Skeletal muscle tissue (tissue), 4 donors: ENCODE measurements around the gene RBM47. TPM values are rescaled to one million over a fixed set of nuclear protein-coding genes. Genes with fewer than 3 reads are reported as not detected.

Source experiments
- H3K27ac ChIP-seq: one replicate; pipeline ENCODE4 v1.7.0; 2013; ENCODE audit warnings: mild to moderate bottlenecking, low read depth, low read length, inconsistent platforms
- H3K27me3 ChIP-seq, 3 donors: one replicate each; pipeline ENCODE4 v1.7.0; 2013; ENCODE audit warnings: low read length in 3 of 3; ENCODE audit not compliant: control insufficient read depth in 3 of 3, insufficient read depth in 3 of 3
- H3K36me3 ChIP-seq, 3 donors: one replicate each; pipeline ENCODE4 v1.7.0; 2013; ENCODE audit warnings: low read length in 3 of 3; ENCODE audit not compliant: control insufficient read depth in 3 of 3, insufficient read depth in 3 of 3
- H3K4me1 ChIP-seq, 3 donors: one replicate each; pipeline ENCODE4 v1.7.0; 2013; ENCODE audit warnings: low read length in 3 of 3, mild to moderate bottlenecking in 3 of 3; ENCODE audit not compliant: control insufficient read depth in 3 of 3, insufficient read depth in 3 of 3
- H3K4me3 ChIP-seq, 3 donors: one replicate each; pipeline ENCODE4 v1.7.0; 2013; ENCODE audit warnings: low read length in 3 of 3
- H3K9ac ChIP-seq, 3 donors: one replicate each; pipeline ENCODE4 v1.7.0; 2013; ENCODE audit warnings: low read length in 3 of 3, mild to moderate bottlenecking in 3 of 3, moderate library complexity in 2 of 3, low read depth in 1 of 3
- H3K9me3 ChIP-seq, 3 donors: one replicate each; pipeline ENCODE4 v1.7.0; 2013; ENCODE audit warnings: low read length in 3 of 3; ENCODE audit not compliant: control insufficient read depth in 3 of 3
- total RNA-seq: library from RNA; depleted of rRNA; stranded (reverse); fragments of >200 nt; gene quantifications from one replicate; pipeline ENCODE4 v1.2.3, GENCODE V29; 2014
- donor health status: Osteomylitis.

Gene RBM47
- total RNA-seq, 1 donor from 2014 or later: 2.6 TPM

DNA sequence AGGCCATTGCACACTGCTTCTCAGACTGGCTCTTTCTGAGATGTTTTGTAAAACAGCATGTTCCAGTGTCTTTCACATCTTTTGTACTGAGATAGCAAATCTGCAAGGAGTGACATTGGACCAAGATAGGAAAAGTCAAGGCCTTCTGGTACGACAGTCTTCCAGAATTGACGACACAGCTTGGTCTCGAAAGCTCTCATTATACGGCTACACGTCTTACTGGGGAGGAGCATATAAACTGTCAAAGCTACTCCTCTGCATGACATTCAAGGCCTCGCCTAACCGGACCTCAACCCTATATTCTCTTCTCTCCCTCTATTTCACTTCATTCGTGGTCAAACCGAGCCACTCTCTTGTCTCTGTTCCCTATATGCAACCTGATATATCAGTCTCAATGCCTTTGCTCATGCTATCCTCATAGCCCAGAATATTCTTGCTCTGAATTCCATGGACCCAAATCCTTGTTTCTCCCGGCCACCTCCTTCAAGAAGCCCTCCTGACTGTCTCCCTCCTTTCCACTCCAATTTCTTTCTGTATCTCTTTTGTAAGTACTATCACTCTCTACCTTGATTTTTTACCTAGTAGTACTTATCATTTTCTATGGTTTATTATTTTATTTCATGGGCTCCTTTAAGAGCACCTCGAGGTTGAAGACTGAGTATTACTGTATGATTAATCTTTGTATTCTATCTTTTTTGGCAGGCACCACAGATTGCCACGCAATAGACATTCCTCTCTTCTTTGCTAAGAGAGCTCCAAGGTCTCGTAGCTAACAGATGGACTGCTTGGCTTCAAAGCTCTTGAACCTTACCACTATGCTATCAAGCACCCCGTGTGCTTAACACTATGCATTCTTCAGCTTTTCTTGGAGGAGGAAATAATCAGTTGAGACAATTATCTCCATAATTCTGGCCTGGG is 35.1 kb downstream of the RBM47 start:
- no peak overlapping the region for H3K27ac ChIP-seq
- peaks cover 0 to 3% (median 0%) of the 10 kb centered on the region in 3 donors for H3K27me3 ChIP-seq
- no peaks in the 10 kb centered on the region for H3K9me3 ChIP-seq
- no peaks in the 10 kb centered on the region for H3K36me3 ChIP-seq
- no peak overlapping the region for H3K4me3 ChIP-seq
- no peak overlapping the region for H3K9ac ChIP-seq
- no peaks in the 10 kb centered on the region for H3K4me1 ChIP-seq

DNA sequence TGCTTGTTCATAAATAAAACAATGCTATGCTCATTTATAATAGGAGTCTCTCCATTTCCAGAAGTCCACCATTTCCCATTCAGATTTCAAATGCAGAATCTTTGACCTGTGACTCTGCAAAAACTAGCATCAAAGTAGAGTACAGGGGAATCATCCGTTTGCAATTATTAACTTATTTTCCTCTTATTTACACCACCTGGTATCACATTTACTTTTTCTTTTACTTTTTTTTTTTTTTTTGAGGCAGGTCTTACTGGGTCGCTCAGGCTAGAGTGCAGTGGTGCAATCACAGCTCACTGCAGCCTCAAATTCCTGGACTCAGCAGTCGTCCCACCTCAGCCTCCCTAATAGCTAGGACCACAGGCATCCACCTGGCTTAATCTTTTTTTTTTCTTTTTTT is 37.6 kb downstream of the RBM47 start:
- no peak overlapping the region for H3K9ac ChIP-seq
- H3K4me3 ChIP-seq: no peak overlapping the region
- no peaks in the 10 kb centered on the region for H3K36me3 ChIP-seq
- no peaks in the 10 kb centered on the region for H3K4me1 ChIP-seq
- peaks cover 0 to 3% (median 0%) of the 10 kb centered on the region in 3 donors for H3K27me3 ChIP-seq
- H3K9me3 ChIP-seq: no peaks in the 10 kb centered on the region
- H3K27ac ChIP-seq: no peak overlapping the region

DNA sequence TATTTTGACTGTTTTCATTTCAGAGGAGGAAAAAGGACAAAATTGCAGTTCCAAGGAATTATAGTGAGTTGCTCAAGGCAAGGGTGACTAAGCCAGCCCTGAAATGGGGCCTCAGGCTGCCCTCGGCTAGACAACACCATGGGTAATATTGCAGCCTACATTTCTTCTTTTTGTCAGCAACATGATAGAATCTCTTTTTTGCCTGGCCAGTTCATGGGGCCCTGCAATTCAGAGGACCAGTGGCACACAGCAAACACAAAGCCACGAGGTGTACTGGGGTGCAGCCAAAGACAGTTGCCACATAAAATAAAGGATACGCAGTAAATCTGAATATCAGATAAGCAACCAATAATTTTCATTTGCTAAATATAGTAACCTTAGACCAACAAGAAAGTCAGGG is 41.8 kb downstream of the RBM47 start:
- H3K36me3 ChIP-seq: no peaks in the 10 kb centered on the region
- no peaks in the 10 kb centered on the region for H3K4me1 ChIP-seq
- H3K9me3 ChIP-seq: no peaks in the 10 kb centered on the region
- no peak overlapping the region for H3K4me3 ChIP-seq
- peak overlapping the region; percentile 25 for H3K27ac ChIP-seq
- H3K9ac ChIP-seq: no peak overlapping the region
- H3K27me3 ChIP-seq: no peaks in the 10 kb centered on the region

DNA sequence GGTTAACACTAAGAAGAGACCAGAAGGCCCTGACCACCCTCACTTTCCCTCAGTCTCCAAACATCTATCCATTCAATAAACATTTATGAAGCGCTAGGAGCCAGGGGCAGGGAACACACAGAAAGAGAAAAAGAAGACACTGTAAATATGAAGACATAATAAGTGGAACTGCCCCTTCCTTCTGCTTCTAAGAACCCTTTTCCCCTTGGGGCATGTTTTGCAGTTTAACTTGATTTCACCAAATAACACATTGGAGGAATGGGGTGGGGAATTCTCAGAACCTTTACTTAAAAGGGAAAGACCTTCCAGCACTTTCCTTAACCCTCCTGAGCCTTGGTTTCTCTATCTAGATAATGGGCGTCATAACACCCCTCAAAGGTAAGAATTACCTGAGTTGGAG is 42.3 kb downstream of the RBM47 start:
- Histone ChIP-seq H3K27ac (peak overlapping the region; percentile 54), H3K4me3 (no peak overlapping the region), H3K27me3 (no peaks in the 10 kb centered on the region), H3K9me3 (no peaks in the 10 kb centered on the region), H3K36me3 (no peaks in the 10 kb centered on the region), H3K9ac (no peak overlapping the region), H3K4me1 (no peaks in the 10 kb centered on the region)

DNA sequence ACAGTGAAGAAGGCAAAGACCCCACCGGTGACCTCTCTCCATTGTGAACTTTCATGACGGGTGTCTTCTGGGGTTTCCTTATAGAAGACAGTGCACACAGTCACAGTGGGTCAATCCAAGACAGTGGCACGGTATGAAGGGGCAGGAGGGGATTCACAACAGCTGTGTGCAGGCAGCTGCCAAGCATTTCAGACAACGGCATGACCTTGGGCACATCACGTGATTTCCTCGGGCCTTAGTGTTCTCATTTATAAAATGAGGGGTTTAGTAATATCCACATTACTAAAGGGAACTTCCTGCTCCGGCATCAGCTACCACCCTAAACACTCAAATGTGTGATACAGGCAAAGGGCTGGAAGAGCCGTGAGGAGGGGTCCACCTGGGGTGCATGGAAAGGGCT is 42.9 kb downstream of the RBM47 start:
- H3K27me3 ChIP-seq: no peaks in the 10 kb centered on the region
- no peaks in the 10 kb centered on the region for H3K4me1 ChIP-seq
- H3K27ac ChIP-seq: peak overlapping the region; percentile 54
- no peaks in the 10 kb centered on the region for H3K9me3 ChIP-seq
- H3K9ac ChIP-seq: no peak overlapping the region
- no peaks in the 10 kb centered on the region for H3K36me3 ChIP-seq
- no peak overlapping the region for H3K4me3 ChIP-seq

DNA sequence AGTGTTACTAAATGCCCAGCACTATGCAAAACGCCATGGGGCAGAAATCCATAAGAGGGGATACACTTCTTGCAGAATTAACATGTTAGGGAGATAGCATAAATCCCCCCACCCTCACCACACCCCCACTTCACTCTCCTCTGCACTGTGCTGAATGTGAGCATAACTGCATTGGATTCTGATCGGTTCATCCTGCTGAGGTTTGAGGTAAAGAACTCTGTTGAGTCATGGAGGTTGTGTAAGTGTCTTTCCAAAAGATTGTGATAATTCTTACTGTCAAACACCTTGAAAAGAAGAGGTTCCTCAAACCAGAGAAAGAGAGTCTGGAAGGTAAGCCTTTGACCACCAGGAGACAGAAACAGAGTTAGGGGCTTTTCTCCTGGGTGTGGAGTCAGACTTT is 43.6 kb downstream of the RBM47 start:
- H3K9ac ChIP-seq: no peak overlapping the region
- no peaks in the 10 kb centered on the region for H3K36me3 ChIP-seq
- H3K27me3 ChIP-seq: no peaks in the 10 kb centered on the region
- no peaks in the 10 kb centered on the region for H3K9me3 ChIP-seq
- no peaks in the 10 kb centered on the region for H3K4me1 ChIP-seq
- H3K4me3 ChIP-seq: no peak overlapping the region
- H3K27ac ChIP-seq: no peak overlapping the region

DNA sequence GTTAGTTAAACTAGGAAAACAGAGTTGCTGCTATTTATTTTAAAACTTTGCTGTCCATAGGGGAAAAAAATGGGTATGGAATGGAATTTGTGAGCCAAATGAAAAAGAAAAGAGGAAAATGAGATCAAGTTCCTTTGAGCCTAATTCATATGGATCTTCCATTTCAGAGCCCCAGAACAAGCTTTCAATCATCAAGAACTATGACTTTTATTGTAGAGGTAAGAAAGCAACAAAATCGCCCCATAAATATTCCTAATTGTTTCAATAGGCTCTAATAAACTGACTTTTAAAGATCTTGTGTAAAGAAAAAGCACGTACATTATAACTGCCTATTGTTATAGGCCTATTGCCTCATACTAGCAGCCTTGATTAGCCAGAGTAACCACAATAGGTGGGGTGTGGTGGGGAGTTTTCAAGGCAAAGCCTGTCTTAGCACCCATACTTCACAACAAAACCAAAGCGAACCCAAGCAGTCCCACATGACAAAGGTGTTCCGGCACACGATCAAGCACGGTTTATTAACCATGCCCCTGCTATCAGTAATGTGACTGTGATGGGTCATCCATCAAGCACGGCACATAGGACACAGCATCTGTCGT is 44.4 kb downstream of the RBM47 start:
- H3K9me3 ChIP-seq: no peaks in the 10 kb centered on the region
- no peak overlapping the region for H3K27ac ChIP-seq
- H3K27me3 ChIP-seq: no peaks in the 10 kb centered on the region

DNA sequence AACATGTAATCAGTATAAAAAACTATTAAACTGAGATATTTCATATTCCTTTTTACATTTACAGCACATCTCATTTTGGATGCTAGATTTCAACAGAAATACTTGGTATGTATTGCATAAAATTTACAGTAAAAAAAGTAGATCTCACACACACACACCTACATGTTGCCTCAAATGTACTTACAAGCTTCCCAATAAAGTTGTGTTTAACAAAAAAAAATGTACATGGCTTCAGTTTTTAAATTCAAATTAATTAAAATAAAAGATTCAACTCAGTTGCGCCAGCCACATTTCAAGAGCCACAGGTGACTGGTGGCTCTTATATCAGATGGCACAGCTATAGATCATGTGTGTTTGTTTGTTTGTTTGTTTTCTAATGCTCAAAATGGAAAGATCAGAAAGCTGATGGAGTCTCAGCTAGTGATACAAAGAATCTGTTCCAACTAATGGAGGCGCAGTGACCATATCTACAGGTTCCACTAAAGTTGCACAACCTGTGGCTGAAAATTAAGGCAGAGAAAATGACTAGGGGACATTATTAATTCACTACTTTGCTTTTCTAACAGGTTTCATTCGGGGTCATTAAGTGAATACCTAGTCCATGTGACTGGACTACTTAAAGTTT is 45.0 kb downstream of the RBM47 start:
- Histone ChIP-seq H3K36me3 (no peaks in the 10 kb centered on the region), H3K27ac (no peak overlapping the region), H3K4me3 (no peak overlapping the region), H3K27me3 (no peaks in the 10 kb centered on the region), H3K9ac (no peak overlapping the region), H3K4me1 (no peaks in the 10 kb centered on the region), H3K9me3 (no peaks in the 10 kb centered on the region)

More for the DNA sequence above, 44.4 kb downstream of the RBM47 start:
- no peaks in the 10 kb centered on the region for H3K36me3 ChIP-seq
- no peak overlapping the region for H3K4me3 ChIP-seq
- no peaks in the 10 kb centered on the region for H3K4me1 ChIP-seq
- no peak overlapping the region for H3K9ac ChIP-seq

DNA sequence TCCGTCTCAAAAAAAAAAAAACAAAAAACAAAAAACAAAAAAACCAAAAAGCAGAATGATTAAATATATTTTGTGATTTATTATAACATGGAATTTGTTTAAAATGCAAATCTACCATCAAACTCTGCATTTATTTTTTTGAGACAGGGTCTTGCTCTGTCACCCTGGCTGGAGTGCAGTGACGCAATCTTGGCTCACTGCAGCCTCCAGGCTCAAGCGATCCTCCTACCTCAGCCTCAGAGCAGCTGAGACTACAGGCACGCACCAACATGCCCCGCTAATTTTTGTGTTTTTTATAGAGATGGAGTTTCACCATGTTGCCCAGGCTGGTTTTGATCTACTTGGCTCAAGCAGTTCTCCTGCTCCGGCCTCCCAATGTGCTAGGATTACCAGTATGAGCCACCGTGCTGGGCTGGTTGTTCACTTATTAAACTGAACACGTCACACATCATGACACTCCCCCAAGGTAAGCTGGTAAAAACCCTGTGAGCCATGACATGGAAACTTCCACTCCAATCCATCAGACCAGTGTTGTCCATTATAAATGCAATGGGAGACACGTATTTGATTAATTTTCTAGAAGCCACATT is 45.7 kb downstream of the RBM47 start:
- no peak overlapping the region for H3K27ac ChIP-seq
- no peaks in the 10 kb centered on the region for H3K27me3 ChIP-seq
- no peaks in the 10 kb centered on the region for H3K4me1 ChIP-seq
- H3K4me3 ChIP-seq: no peak overlapping the region
- H3K9ac ChIP-seq: no peak overlapping the region
- H3K36me3 ChIP-seq: no peaks in the 10 kb centered on the region
- no peaks in the 10 kb centered on the region for H3K9me3 ChIP-seq

DNA sequence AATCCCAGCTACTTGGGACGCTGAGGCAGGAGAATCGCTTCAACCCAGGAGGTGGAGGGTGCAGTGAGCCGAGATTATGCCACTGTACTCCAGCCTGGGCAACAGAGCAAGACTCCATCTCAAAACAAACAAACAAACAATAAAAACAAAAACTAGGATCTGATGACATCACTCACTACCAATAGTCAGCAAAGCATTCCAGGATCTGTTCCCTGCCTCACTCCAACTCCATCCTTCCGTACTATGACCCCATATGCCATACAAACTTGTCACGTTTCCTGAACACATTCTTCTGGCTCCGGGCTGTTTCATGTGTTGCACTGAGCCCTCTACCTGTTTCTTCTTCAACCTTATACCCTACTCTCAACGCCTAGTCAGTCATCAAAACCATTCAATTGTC is 47.3 kb downstream of the RBM47 start:
- no peaks in the 10 kb centered on the region for H3K4me1 ChIP-seq
- H3K27me3 ChIP-seq: no peaks in the 10 kb centered on the region
- H3K27ac ChIP-seq: no peak overlapping the region
- H3K4me3 ChIP-seq: no peak overlapping the region
- H3K9me3 ChIP-seq: no peaks in the 10 kb centered on the region
- no peaks in the 10 kb centered on the region for H3K36me3 ChIP-seq
- H3K9ac ChIP-seq: no peak overlapping the region
